ENCODE results near the gene AQP9.

AQP9 gene, protein sequence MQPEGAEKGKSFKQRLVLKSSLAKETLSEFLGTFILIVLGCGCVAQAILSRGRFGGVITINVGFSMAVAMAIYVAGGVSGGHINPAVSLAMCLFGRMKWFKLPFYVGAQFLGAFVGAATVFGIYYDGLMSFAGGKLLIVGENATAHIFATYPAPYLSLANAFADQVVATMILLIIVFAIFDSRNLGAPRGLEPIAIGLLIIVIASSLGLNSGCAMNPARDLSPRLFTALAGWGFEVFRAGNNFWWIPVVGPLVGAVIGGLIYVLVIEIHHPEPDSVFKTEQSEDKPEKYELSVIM

DNA sequence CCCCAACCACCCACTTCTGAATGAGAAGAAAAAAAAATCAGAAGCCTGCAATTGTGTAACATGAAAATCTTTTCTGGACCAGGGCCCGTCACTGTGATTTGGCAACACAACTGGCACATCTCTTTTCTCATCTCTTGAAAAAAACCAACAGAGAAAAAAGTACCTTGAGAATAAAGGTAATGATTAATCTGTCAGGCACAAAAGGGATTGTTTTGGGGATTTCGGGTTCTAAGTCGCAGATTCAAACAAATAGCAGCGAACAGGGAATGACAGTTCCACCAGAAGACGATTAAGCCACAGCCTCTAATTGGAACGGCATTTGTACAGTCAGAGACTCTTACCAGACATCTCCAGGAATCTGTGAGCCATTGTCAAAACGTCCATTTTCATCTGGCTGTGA, at the start of gene AQP9:
TSS of gene AQP9 (plus strand) at position 276 of the 400 bp plus-strand sequence. CDS start 185 bp downstream, outside the sequence.
- TF ChIP-seq, protein P1, sequence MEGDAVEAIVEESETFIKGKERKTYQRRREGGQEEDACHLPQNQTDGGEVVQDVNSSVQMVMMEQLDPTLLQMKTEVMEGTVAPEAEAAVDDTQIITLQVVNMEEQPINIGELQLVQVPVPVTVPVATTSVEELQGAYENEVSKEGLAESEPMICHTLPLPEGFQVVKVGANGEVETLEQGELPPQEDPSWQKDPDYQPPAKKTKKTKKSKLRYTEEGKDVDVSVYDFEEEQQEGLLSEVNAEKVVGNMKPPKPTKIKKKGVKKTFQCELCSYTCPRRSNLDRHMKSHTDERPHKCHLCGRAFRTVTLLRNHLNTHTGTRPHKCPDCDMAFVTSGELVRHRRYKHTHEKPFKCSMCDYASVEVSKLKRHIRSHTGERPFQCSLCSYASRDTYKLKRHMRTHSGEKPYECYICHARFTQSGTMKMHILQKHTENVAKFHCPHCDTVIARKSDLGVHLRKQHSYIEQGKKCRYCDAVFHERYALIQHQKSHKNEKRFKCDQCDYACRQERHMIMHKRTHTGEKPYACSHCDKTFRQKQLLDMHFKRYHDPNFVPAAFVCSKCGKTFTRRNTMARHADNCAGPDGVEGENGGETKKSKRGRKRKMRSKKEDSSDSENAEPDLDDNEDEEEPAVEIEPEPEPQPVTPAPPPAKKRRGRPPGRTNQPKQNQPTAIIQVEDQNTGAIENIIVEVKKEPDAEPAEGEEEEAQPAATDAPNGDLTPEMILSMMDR (IDR thresholded peaks at IDR 0.05; ENCODE audit: low read depth, low read length, missing control alignments) = no peak
- H3K4me3 ChIP-seq (replicated peaks; ENCODE audit: low read depth, low read length) = no peak within 1 kb of the TSS
- no peak for DNase-seq (ENCODE audit: extremely low read depth, low read depth)

DNA sequence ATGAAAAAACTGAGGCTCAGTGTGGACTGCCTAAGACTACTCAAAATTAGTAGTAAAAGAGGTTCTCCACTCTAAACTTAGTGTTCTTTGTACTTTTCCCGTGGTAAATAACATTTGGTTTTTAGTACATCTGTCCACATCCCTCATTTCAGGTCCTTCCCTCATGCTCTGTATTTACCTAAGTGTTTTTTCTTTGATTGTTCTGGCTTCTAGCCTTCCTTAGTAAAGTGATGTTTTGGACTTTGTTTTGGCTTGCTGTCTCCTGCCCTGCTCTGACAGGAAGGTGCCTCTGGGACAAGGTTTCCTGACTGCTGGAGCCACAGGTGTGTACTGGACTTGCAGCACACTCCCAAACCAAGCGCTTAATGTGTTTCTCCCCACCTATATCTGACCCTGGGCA, 42.8 kb upstream of the AQP9 start:
- H3K4me3 ChIP-seq (replicated peaks; ENCODE audit: low read depth, low read length) = no peak overlapping the region
- no peak for DNase-seq (ENCODE audit: extremely low read depth, low read depth)
- TF ChIP-seq, protein P1 (IDR thresholded peaks at IDR 0.05; ENCODE audit: low read depth, low read length, missing control alignments) = no peak

DNA sequence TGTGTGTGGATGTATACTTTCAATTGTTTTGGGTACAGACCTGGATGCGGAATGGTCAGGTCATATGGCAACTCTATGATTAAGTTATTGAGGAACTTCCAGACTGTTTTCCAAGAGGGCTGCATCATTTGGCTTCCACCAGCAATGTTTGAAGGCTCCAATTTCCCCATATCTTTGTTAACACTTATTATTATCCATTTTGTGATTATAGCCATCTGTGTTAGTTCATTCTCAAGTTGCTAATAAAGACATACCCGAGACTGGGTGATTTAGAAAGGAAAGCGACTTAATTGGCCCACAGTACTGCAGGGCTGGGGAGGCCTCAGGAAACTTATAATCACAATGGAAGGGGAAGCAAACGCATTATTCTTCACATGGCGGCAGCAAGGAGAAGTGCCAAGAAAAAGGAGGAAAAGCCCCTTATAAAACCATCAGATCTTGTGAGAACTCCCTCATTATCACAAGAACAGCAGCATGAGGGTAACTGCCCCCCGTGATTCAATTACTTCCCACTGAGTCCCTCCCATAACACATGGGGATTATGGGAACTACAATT, 41.6 kb upstream of the AQP9 start:
- TF ChIP-seq, protein P1 (IDR thresholded peaks at IDR 0.05; ENCODE audit: low read depth, low read length, missing control alignments) = no peak
- H3K4me3 ChIP-seq (replicated peaks; ENCODE audit: low read depth, low read length) = no peak overlapping the region

DNA sequence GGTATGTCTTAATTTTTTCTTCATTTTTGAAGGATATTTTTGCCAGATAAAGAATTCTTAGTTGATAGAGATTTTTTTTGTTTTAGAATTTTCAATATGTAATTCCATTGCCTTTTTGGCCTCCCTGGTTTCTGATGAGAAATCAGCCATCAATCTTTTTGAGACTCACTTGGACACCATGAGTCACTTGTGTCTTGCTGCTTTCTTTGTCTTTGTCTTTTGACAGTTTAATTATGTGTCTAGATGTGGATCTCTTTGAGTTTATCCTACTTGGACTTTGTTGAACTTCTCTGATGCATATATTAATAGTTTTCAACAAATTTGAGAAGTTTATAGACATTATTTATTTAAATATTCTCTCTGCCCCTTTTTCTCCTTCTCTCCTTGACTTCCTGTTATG, 34.7 kb upstream of the AQP9 start:
- no peak for DNase-seq (ENCODE audit: extremely low read depth, low read depth)

More for the DNA sequence above, 41.6 kb upstream of the AQP9 start:
- DNase-seq (ENCODE audit: extremely low read depth, low read depth) = no peak

DNA sequence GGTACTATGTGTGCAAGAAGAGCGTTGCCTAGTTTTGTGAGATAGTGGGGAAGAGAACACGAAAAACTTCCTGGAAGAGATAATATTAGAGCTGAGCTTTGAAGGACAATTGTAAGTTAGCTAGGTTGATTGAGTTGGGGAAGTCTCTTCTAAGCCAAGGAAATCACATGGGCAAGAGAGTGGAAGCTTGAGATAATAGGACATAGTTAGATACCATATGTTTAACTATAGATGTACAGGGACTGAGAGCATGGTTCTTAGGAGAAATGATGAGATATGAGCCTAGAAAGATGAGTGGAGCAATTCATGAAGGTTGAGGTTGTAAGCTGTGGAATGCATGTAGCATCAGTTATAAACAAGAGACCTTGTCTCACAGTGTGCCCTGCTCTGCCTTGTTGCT, 30.1 kb upstream of the AQP9 start:
- no peak overlapping the region for H3K4me3 ChIP-seq (replicated peaks; ENCODE audit: low read depth, low read length)
- TF ChIP-seq, protein P1 (IDR thresholded peaks at IDR 0.05; ENCODE audit: low read depth, low read length, missing control alignments) = no peak
- DNase-seq (ENCODE audit: extremely low read depth, low read depth) = no peak

More for the DNA sequence above, 34.7 kb upstream of the AQP9 start:
- TF ChIP-seq, protein P1 (IDR thresholded peaks at IDR 0.05; ENCODE audit: low read depth, low read length, missing control alignments) = no peak
- H3K4me3 ChIP-seq (replicated peaks; ENCODE audit: low read depth, low read length) = no peak overlapping the region

DNA sequence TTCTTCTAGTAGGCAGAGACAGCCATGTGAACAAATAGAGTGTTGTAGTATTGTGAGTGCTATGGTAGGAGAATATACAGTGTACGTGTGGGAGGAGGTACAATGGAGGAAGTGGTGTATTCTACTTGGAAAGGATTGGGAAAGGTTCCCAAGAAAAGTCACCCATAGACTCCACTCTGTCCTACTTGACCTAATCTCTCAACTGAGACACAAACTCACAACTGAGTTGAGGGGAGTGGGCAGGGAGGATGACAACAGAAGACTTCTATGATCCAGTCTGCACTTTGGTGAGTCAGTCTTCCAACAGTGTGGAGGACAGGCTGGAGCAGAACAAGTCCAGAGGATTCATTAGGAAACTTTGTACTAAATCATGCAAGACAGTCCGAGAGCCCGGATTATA, 28.8 kb upstream of the AQP9 start:
- H3K4me3 ChIP-seq (replicated peaks; ENCODE audit: low read depth, low read length) = no peak overlapping the region
- DNase-seq (ENCODE audit: extremely low read depth, low read depth) = no peak
- TF ChIP-seq, protein P1 (IDR thresholded peaks at IDR 0.05; ENCODE audit: low read depth, low read length, missing control alignments) = no peak

Data from HFF-Myc (cell line).